HL-60 (cell line): ENCODE data around the gene CTCF.

Experiments used
- DNase-seq, 2 experiments: peaks; one replicate each; pipeline ENCODE4 v3.0.0-alpha.2; 2010 to 2020; ENCODE audit warnings: low read depth in 1 of 2, low spot score in 1 of 2
- H3K27ac ChIP-seq: fragments of 250-450 bp; sonication (Bioruptor Pico); replicated peaks from 2 replicates; pipeline ENCODE4 v1.5.1; 2020; ENCODE audit warnings: mild to moderate bottlenecking, moderate library complexity
- H3K27me3 ChIP-seq: fragments of 250-450 bp; sonication (Bioruptor Pico); 2 replicates; pipeline ENCODE4 v1.5.1; 2021; ENCODE audit warnings: mild to moderate bottlenecking, moderate library complexity; ENCODE audit not compliant: insufficient read depth, poor library complexity, severe bottlenecking
- H3K4me3 ChIP-seq: replicated peaks from 2 replicates; pipeline ENCODE4 v1.5.1; 2011; ENCODE audit warnings: mild to moderate bottlenecking, control low read depth, low read length; ENCODE audit not compliant: insufficient read depth
- GABPA ChIP-seq: IDR thresholded peaks from 2 replicates; pipeline ENCODE4 v1.6.1; 2012; ENCODE audit warnings: low read depth
- POLR2AphosphoS5 ChIP-seq: IDR thresholded peaks from 2 replicates; pipeline ENCODE4 v1.6.1; 2012; ENCODE audit warnings: low read depth
- REST ChIP-seq: IDR thresholded peaks from 2 replicates; pipeline ENCODE4 v1.6.1; 2012; ENCODE audit warnings: low read depth; ENCODE audit not compliant: insufficient replicate concordance
- SPI1 ChIP-seq: IDR thresholded peaks from 2 replicates; pipeline ENCODE4 v1.6.1; 2012; ENCODE audit warnings: low read depth, mild to moderate bottlenecking, borderline replicate concordance
- TF ChIP-seq, protein P1 (sequence below): IDR thresholded peaks from one replicate; pipeline ENCODE4 v1.5.1; 2011; ENCODE audit warnings: low read length, control low read depth, inconsistent platforms; ENCODE audit not compliant: insufficient read depth

Gene CTCF

GRCh38 chr16:67560827-67561342 lies 1.4 kb upstream of the CTCF start:
- H3K27me3 ChIP-seq = no peaks in the 10 kb centered on the region
- no peak for TF ChIP-seq POLR2AphosphoS5
- TF ChIP-seq REST = no peak
- no peak for TF ChIP-seq GABPA
- TF ChIP-seq, protein P1, sequence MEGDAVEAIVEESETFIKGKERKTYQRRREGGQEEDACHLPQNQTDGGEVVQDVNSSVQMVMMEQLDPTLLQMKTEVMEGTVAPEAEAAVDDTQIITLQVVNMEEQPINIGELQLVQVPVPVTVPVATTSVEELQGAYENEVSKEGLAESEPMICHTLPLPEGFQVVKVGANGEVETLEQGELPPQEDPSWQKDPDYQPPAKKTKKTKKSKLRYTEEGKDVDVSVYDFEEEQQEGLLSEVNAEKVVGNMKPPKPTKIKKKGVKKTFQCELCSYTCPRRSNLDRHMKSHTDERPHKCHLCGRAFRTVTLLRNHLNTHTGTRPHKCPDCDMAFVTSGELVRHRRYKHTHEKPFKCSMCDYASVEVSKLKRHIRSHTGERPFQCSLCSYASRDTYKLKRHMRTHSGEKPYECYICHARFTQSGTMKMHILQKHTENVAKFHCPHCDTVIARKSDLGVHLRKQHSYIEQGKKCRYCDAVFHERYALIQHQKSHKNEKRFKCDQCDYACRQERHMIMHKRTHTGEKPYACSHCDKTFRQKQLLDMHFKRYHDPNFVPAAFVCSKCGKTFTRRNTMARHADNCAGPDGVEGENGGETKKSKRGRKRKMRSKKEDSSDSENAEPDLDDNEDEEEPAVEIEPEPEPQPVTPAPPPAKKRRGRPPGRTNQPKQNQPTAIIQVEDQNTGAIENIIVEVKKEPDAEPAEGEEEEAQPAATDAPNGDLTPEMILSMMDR = no peak
- TF ChIP-seq SPI1 = no peak
- no peak for DNase-seq
- H3K4me3 ChIP-seq = peak overlapping the region; percentile 45
- peak overlapping the region; percentile 75 for H3K27ac ChIP-seq

DNA sequence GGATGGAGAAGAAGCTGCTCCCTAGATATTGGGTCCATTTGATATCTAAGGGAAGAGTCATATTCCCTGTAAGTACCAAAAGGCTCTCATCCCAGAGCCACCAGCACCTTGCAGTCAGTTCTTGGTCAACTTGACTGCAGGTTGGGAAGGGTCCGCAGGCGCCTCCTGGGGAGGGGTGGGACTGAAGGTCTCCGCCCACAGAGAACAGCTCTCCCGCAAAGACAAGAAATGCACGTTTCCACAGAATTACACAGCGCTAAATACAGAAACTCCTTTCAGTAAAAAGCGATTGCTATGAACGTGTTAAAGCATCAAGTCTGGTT lies 864 bp upstream of the CTCF start:
- Histone ChIP-seq H3K4me3 (peak overlapping the region; percentile 45), H3K27ac (peak overlapping the region; percentile 75), H3K27me3 (no peaks in the 10 kb centered on the region)
- TF ChIP-seq, protein P1 = no peak
- TF ChIP-seq SPI1 = no peak
- TF ChIP-seq REST = no peak
- TF ChIP-seq GABPA = no peak
- TF ChIP-seq POLR2AphosphoS5 = no peak
- DNase-seq = no peak

DNA sequence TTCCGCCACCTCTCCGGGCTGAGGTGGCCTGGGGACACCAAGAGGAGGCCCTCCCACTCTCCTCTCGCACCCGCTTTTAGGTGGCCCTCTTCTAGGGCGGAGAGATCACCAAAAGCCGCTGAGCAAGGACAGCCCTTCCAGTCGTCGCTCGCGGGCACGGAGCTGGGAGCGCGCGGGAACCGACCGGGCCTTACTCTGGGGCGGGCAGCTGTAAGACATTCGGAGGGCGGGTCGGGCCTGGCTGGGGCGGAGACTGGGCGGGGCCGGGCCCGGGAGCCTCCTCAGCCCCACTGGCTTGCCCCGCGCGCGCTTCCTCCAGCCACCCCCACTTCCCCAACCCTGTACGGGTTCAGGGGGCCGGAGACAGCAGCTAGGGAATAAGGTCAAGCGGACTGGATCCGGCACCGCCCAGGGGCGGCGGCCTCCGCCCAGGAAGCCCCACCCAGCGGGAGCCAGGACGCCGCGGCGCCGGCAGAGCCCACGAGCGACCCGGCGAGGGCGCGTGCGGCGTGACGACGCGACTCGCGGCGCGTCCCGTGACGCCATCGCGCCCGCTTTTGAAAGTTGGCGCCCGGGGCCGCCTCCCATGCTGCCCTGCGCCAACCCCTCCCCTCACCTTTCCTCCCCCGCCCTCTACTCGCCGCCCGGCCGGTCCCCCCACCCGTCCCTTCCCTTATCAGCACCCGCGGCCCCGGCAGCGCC lies 351 bp upstream of the CTCF start:
- Histone ChIP-seq H3K4me3 (peak overlapping the region; percentile 45), H3K27me3 (no peaks in the 10 kb centered on the region), H3K27ac (peak overlapping the region; percentile 75)
- DNase-seq = peak; percentile 95 to 99
- TF ChIP-seq POLR2AphosphoS5 (peak; percentile 75; the same call in 1 of the 2 replicates), SPI1 (peak; percentile 85), REST (no peak), GABPA (0 out of 2 replicates have a peak, but pooled peaks have one; percentile 8)
